Measurements from ENCODE around the gene CANT1. TPM values are rescaled to one million over a fixed set of nuclear protein-coding genes. Genes with fewer than 3 reads are reported as not detected.

Gene CANT1
- total RNA-seq, 1 experiment from 2014 or later = 33.0 TPM

DNA sequence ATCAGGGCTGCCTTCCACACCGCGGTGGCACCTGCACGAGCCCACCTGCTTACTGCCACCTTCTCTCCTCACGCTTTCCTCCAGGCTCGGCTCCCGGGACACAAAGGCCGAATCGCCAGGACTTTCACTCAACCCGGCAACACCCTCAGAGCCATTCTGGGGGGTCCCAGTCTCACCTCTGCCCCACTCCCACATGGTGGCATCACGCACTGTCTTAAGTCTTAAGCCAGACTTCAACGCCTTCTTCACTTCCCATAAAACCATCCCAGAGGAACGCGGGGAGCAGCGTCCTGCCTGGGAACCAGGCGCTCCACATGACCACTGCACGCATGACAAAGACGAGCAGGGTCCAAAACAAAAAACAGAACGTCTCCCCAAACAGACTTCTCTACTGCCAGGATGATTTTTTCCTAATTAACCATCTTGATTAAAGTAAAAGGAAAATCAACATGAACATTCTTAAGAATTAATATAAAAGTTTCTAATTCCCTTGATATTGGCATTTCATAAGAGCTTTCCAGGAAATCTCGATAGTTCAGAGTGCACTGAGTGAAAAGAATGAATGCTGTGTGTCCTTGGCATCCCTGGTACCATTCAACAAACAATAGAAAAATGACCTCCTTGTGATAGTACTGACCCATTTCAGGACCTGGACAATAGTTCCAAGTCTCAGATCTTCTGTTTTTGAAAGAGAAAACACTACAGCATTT, 2.6 kb downstream of the CANT1 start:
- Histone ChIP-seq H3K14ac (ENCODE audit: insufficient read depth, low read length) (no peak overlapping the region), H3K9ac (ENCODE audit: extremely low read depth, insufficient read length, low read length) (no peak overlapping the region), H3K79me1 (ENCODE audit: insufficient read depth, low read depth, low read length, poor library complexity, severe bottlenecking) (no peaks in the 10 kb centered on the region), H4K5ac (ENCODE audit: insufficient read length, low read depth, low read length) (no peak overlapping the region), H2BK120ac (ENCODE audit: low read depth, low read length, poor library complexity, severe bottlenecking) (no peak overlapping the region), H2BK5ac (ENCODE audit: insufficient read length, low read length) (no peak overlapping the region), H2BK20ac (ENCODE audit: low read depth, low read length, poor library complexity, severe bottlenecking) (no peak overlapping the region), H3K4me2 (ENCODE audit: insufficient read depth, insufficient read length, low read length) (no peak overlapping the region), H4K91ac (ENCODE audit: insufficient read length, low read depth, low read length) (no peak overlapping the region), H2AFZ (ENCODE audit: low read length) (no peak overlapping the region), H4K20me1 (ENCODE audit: control insufficient read depth, insufficient read depth, insufficient read length) (no peaks in the 10 kb centered on the region), H3K4ac (ENCODE audit: low read depth, low read length) (no peak overlapping the region), H3T11ph (ENCODE audit: low read length) (no peak overlapping the region), H2BK12ac (ENCODE audit: insufficient read length, low read depth, low read length) (no peak overlapping the region), H3K27me3 (ENCODE audit: insufficient read depth, low read length) (peaks cover 41% of the 10 kb centered on the region), H3K56ac (ENCODE audit: insufficient read length, low read depth, low read length) (no peak overlapping the region), H2AK5ac (ENCODE audit: insufficient read length, low read length) (no peak overlapping the region), H3K23ac (ENCODE audit: insufficient read length, low read depth, low read length) (no peak overlapping the region), H2BK15ac (ENCODE audit: low read depth, low read length) (no peak overlapping the region), H4K8ac (replicated peaks; ENCODE audit: insufficient read length, low read depth, low read length) (no peak overlapping the region), H3K18ac (ENCODE audit: insufficient read length, low read depth, low read length) (no peak overlapping the region), H3K4me1 (ENCODE audit: insufficient read depth, low read length) (no peaks in the 10 kb centered on the region), H3K79me2 (ENCODE audit: insufficient read depth, low read length) (peaks cover 5% of the 10 kb centered on the region; the same call in 1 of the 2 replicates), H3K27ac (ENCODE audit: insufficient read length, low read depth, low read length) (no peak overlapping the region), H3K9me3 (ENCODE audit: control insufficient read depth, low read depth, low read length) (no peaks in the 10 kb centered on the region), H3K23me2 (ENCODE audit: insufficient read length, low read depth, low read length, poor library complexity, severe bottlenecking) (peaks cover 8% of the 10 kb centered on the region)
- peaks cover 77% of the 10 kb centered on the region for H3K27me3 Mint-ChIP-seq (ENCODE audit: low read depth)
- H3K27ac Mint-ChIP-seq = no peak overlapping the region
- peaks cover 5 to 11% of the 10 kb centered on the region in 2 experiments for H3K9me3 Mint-ChIP-seq
- DNase-seq = no peak
- peaks cover 0 to 15% (median 5%) of the 10 kb centered on the region in 3 experiments; a peak in 5 of 7 replicates for H3K36me3 Mint-ChIP-seq (ENCODE audit: insufficient read depth in 1 of 3, low read depth in 3 of 3)
- TF ChIP-seq, protein P1, sequence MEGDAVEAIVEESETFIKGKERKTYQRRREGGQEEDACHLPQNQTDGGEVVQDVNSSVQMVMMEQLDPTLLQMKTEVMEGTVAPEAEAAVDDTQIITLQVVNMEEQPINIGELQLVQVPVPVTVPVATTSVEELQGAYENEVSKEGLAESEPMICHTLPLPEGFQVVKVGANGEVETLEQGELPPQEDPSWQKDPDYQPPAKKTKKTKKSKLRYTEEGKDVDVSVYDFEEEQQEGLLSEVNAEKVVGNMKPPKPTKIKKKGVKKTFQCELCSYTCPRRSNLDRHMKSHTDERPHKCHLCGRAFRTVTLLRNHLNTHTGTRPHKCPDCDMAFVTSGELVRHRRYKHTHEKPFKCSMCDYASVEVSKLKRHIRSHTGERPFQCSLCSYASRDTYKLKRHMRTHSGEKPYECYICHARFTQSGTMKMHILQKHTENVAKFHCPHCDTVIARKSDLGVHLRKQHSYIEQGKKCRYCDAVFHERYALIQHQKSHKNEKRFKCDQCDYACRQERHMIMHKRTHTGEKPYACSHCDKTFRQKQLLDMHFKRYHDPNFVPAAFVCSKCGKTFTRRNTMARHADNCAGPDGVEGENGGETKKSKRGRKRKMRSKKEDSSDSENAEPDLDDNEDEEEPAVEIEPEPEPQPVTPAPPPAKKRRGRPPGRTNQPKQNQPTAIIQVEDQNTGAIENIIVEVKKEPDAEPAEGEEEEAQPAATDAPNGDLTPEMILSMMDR (conservative IDR thresholded peaks at IDR 0.05) = no peak
- WGBS (ENCODE audit: extremely low coverage, insufficient read length, low lambda C conversion rate) = no CpG with 5 or more reads among the region's 19 CpGs
- peak overlapping the region; percentile 24 to 37; a peak in 1 of 5 replicates for H3K4me3 Mint-ChIP-seq
- H3K4me1 Mint-ChIP-seq = peaks cover 15 to 27% of the 10 kb centered on the region in 2 experiments
